ENCODE results near the gene PROSER2.

- TF ChIP-seq POLR2A (IDR thresholded peaks at IDR 0.05; ENCODE audit: low read length) = no peak
- no peak for TF ChIP-seq GATA1 (IDR thresholded peaks at IDR 0.05; ENCODE audit: low read depth, low read length)
Observed at GRCh38 chr10:11909618-11910017, 86.5 kb downstream of the PROSER2 start.
